Stomach (tissue), 9 donors: ENCODE measurements around the gene C1orf198. TPM values are rescaled to one million over a fixed set of nuclear protein-coding genes. Genes with fewer than 3 reads are reported as not detected.

Source experiments
- DNase-seq, 2 donors: peaks; one replicate each; pipeline versions ENCODE4 v3.0.0 to v3.0.0-alpha.2; 2013 to 2019
- H3K27ac ChIP-seq, 5 donors: fragments of 200-600 bp in 4 of 5; sonication (generic) in 4 of 5; one replicate each; pipeline ENCODE4 v1.5.1; 2013 to 2019; ENCODE audit warnings: mild to moderate bottlenecking in 1 of 5, moderate library complexity in 1 of 5
- H3K27me3 ChIP-seq, 3 donors: fragments of 200-600 bp; sonication (generic); one replicate each; pipeline ENCODE4 v1.5.1; 2017 to 2019; ENCODE audit warnings: mixed run types in 1 of 3
- H3K36me3 ChIP-seq, 4 donors: fragments of 200-600 bp; sonication (generic); 1 replicate in 3 of 4; 2 replicates in 1 of 4; pipeline ENCODE4 v1.5.1; 2016 to 2019
- H3K4me1 ChIP-seq, 4 donors: fragments of 200-600 bp; sonication (generic); one replicate each; pipeline ENCODE4 v1.5.1; 2016 to 2019
- H3K4me3 ChIP-seq, 4 donors: fragments of 200-600 bp; sonication (generic) in 3 of 4; one replicate each; pipeline ENCODE4 v1.5.1; 2016 to 2019; ENCODE audit warnings: mild to moderate bottlenecking in 1 of 4
- H3K9me3 ChIP-seq, 4 donors: fragments of 200-600 bp; sonication (generic); one replicate each; pipeline ENCODE4 v1.5.1; 2016 to 2019
- CTCF ChIP-seq, 7 experiments: fragments of 450-650 bp in 4 of 7; fragments of 200-600 bp in 3 of 7; sonication (generic) in 3 of 7; IDR thresholded peaks; one replicate each; pipeline ENCODE4 v1.5.1; 2016 to 2019; ENCODE audit warnings: antibody characterized with exemption in 7 of 7, control low read depth in 2 of 7, mild to moderate bottlenecking in 1 of 7
- EP300 ChIP-seq: sonication (generic); formaldehyde crosslinking; IDR thresholded peaks from one replicate; pipeline ENCODE4 v1.6.1; 2017; ENCODE audit warnings: antibody characterized with exemption
- POLR2A ChIP-seq, 4 donors: fragments of 450-650 bp; IDR thresholded peaks; one replicate each; pipeline ENCODE4 v1.6.1; 2016; ENCODE audit warnings: antibody characterized with exemption in 4 of 4, control low read depth in 2 of 4, mild to moderate bottlenecking in 1 of 4, moderate library complexity in 1 of 4
- POLR2AphosphoS5 ChIP-seq, 3 donors: sonication (generic); formaldehyde crosslinking; IDR thresholded peaks; one replicate each; pipeline ENCODE4 v1.6.1; 2016; ENCODE audit warnings: antibody characterized with exemption in 3 of 3
- WGBS, 5 donors: extraction: QIAGEN DNeasy Blood & Tissue Kit in 3 of 5; methylation state at CpG; one replicate each; pipeline versions ENCODE4 v1.1.5 to v1.1.7; 2013 to 2018; 5-methylcytosine and 5-hydroxymethylcytosine counted together
- intact Hi-C: fragments of 100-400 bp; cut with DNase I; formaldehyde crosslinking; loops from one replicate; pipeline ENCODE4 v1.15.1; 2023; ENCODE audit warnings: low total_unique reads
- polyA plus RNA-seq, 3 donors: library from polyadenylated mRNA; stranded (reverse); fragments of 200-250 nt; gene quantifications; one replicate each; pipeline ENCODE4 v1.2.3, GENCODE V29; 2013
- total RNA-seq, 5 donors: library from RNA; depleted of rRNA; stranded (reverse); fragments of >200 nt; gene quantifications; one replicate each; pipeline versions ENCODE4 v1.1.0 to v1.2.3, GENCODE V29; 2014 to 2016
- donor health status: healthy with polysubstance abuse.
- donor health status: Bipolar disorder and iron deficiency.
- donor health status: healthy.

Gene C1orf198
- total and polyA plus RNA-seq, 8 donors: 11.3 to 69.3 (median 32.4) TPM

- no peaks in the 10 kb centered on the region for H3K27me3 ChIP-seq
- no peak overlapping the region for H3K4me3 ChIP-seq
- no peak for DNase-seq
- H3K27ac ChIP-seq: no peak overlapping the region
- H3K9me3 ChIP-seq: no peaks in the 10 kb centered on the region
- WGBS, 5 donors: 91 to 95% (median 92%) methylated on average over 14 to 28 of the region's 28 CpGs
- intact Hi-C loops: no loop called here
- peaks cover 16 to 64% (median 52%) of the 10 kb centered on the region in 4 donors for H3K36me3 ChIP-seq
- no peak for TF ChIP-seq POLR2A (IDR thresholded peaks at IDR 0.05)
- TF ChIP-seq CTCF (IDR thresholded peaks at IDR 0.05): no peak
- no peak for TF ChIP-seq POLR2AphosphoS5 (IDR thresholded peaks at IDR 0.05)
- TF ChIP-seq EP300: no peak
- peaks cover 0 to 30% (median 7%) of the 10 kb centered on the region in 4 donors for H3K4me1 ChIP-seq
These were observed 24.6 kb downstream of the C1orf198 start for GRCh38 chr1:230843503-230844309.

GRCh38 chr1:230842801-230843200, 25.5 kb downstream of the C1orf198 start:
- no peak overlapping the region for H3K4me3 ChIP-seq
- no peaks in the 10 kb centered on the region for H3K9me3 ChIP-seq
- peaks cover 25 to 73% (median 61%) of the 10 kb centered on the region in 4 donors for H3K36me3 ChIP-seq
- peaks cover 0 to 21% (median 3%) of the 10 kb centered on the region in 4 donors for H3K4me1 ChIP-seq
- DNase-seq: no peak
- no peak overlapping the region for H3K27ac ChIP-seq
- H3K27me3 ChIP-seq: no peaks in the 10 kb centered on the region
- TF ChIP-seq EP300 (no peak), POLR2A (IDR thresholded peaks at IDR 0.05) (no peak), POLR2AphosphoS5 (IDR thresholded peaks at IDR 0.05) (no peak), CTCF (IDR thresholded peaks at IDR 0.05) (no peak)
- WGBS, 5 donors: 93 to 97% (median 96%) methylated on average over 7 to 8 of the region's 8 CpGs
- intact Hi-C loops: no loop called here

- no peak for DNase-seq
- H3K27me3 ChIP-seq: no peaks in the 10 kb centered on the region
- H3K27ac ChIP-seq: no peak overlapping the region
- no peaks in the 10 kb centered on the region for H3K9me3 ChIP-seq
- WGBS, 5 donors: 81 to 90% (median 85%) methylated on average over 10 of the region's 10 CpGs
- H3K4me1 ChIP-seq: peaks cover 0 to 11% (median 4%) of the 10 kb centered on the region in 4 donors
- H3K4me3 ChIP-seq: no peak overlapping the region
- intact Hi-C loops: no loop called here
- TF ChIP-seq POLR2A (IDR thresholded peaks at IDR 0.05) (no peak), POLR2AphosphoS5 (IDR thresholded peaks at IDR 0.05) (no peak)
- H3K36me3 ChIP-seq: peaks cover 29 to 75% (median 69%) of the 10 kb centered on the region in 4 donors
These were observed 29.1 kb downstream of the C1orf198 start for GRCh38 chr1:230839173-230839572.

- H3K27ac ChIP-seq: no peak overlapping the region
- WGBS, 5 donors: 85 to 94% (median 90%) methylated on average over 5 of the region's 5 CpGs
- peaks cover 13 to 52% (median 45%) of the 10 kb centered on the region in 4 donors for H3K36me3 ChIP-seq
- no peak for DNase-seq
- H3K27me3 ChIP-seq: no peaks in the 10 kb centered on the region
- intact Hi-C loops: no loop called here
- H3K4me1 ChIP-seq: peaks cover 0 to 17% (median 4%) of the 10 kb centered on the region in 4 donors
- H3K4me3 ChIP-seq: no peak overlapping the region
- no peaks in the 10 kb centered on the region for H3K9me3 ChIP-seq
- TF ChIP-seq POLR2A (IDR thresholded peaks at IDR 0.05) (no peak), POLR2AphosphoS5 (IDR thresholded peaks at IDR 0.05) (no peak), CTCF (IDR thresholded peaks at IDR 0.05) (no peak)
These were observed 31.5 kb downstream of the C1orf198 start for GRCh38 chr1:230836793-230837192.

GRCh38 chr1:230836347-230836746, 32.0 kb downstream of the C1orf198 start:
- Histone ChIP-seq H3K27ac (no peak overlapping the region), H3K27me3 (no peaks in the 10 kb centered on the region), H3K4me3 (no peak overlapping the region), H3K4me1 (peaks cover 0 to 18% (median 4%) of the 10 kb centered on the region in 4 donors), H3K9me3 (no peaks in the 10 kb centered on the region), H3K36me3 (peaks cover 13 to 47% (median 41%) of the 10 kb centered on the region in 4 donors)
- intact Hi-C loops: no loop called here
- TF ChIP-seq EP300: no peak
- no peak for TF ChIP-seq CTCF (IDR thresholded peaks at IDR 0.05)
- no peak for TF ChIP-seq POLR2A (IDR thresholded peaks at IDR 0.05)
- TF ChIP-seq POLR2AphosphoS5 (IDR thresholded peaks at IDR 0.05): no peak
- DNase-seq: no peak
- 92 to 97% (median 96%) methylated on average over 5 of the region's 5 CpGs for WGBS, 5 donors
